GM12873 (cell line): ENCODE results near the gene TMEM270.

Experiments
- TF ChIP-seq, protein P1 (sequence below): IDR thresholded peaks from 2 replicates; pipeline ENCODE4 v1.5.1; 2012; ENCODE audit warnings: low read depth, mild to moderate bottlenecking, moderate library complexity, low read length, control low read depth; ENCODE audit not compliant: insufficient read depth; ENCODE audit errors: missing control alignments

Gene TMEM270

GRCh38 chr7:73912223-73912622 is 51.3 kb downstream of the TMEM270 start:
- TF ChIP-seq, protein P1, sequence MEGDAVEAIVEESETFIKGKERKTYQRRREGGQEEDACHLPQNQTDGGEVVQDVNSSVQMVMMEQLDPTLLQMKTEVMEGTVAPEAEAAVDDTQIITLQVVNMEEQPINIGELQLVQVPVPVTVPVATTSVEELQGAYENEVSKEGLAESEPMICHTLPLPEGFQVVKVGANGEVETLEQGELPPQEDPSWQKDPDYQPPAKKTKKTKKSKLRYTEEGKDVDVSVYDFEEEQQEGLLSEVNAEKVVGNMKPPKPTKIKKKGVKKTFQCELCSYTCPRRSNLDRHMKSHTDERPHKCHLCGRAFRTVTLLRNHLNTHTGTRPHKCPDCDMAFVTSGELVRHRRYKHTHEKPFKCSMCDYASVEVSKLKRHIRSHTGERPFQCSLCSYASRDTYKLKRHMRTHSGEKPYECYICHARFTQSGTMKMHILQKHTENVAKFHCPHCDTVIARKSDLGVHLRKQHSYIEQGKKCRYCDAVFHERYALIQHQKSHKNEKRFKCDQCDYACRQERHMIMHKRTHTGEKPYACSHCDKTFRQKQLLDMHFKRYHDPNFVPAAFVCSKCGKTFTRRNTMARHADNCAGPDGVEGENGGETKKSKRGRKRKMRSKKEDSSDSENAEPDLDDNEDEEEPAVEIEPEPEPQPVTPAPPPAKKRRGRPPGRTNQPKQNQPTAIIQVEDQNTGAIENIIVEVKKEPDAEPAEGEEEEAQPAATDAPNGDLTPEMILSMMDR = no peak
